ENCODE measurements around the gene DES.

Gene DES

GRCh38 chr2:219410390-219410789 lies 7.8 kb upstream of the DES start:
- no peak for DNase-seq (ENCODE audit: extremely low read depth, low read depth)
- H3K4me3 ChIP-seq (replicated peaks; ENCODE audit: low read depth, low read length): no peak overlapping the region
- TF ChIP-seq CTCF (IDR thresholded peaks at IDR 0.05; ENCODE audit: low read depth, low read length, missing control alignments): no peak

GRCh38 chr2:219414857-219415256 lies 3.3 kb upstream of the DES start:
- DNase-seq (ENCODE audit: extremely low read depth, low read depth): no peak
- TF ChIP-seq CTCF (IDR thresholded peaks at IDR 0.05; ENCODE audit: low read depth, low read length, missing control alignments): no peak
- H3K4me3 ChIP-seq (replicated peaks; ENCODE audit: low read depth, low read length): no peak overlapping the region

DNA sequence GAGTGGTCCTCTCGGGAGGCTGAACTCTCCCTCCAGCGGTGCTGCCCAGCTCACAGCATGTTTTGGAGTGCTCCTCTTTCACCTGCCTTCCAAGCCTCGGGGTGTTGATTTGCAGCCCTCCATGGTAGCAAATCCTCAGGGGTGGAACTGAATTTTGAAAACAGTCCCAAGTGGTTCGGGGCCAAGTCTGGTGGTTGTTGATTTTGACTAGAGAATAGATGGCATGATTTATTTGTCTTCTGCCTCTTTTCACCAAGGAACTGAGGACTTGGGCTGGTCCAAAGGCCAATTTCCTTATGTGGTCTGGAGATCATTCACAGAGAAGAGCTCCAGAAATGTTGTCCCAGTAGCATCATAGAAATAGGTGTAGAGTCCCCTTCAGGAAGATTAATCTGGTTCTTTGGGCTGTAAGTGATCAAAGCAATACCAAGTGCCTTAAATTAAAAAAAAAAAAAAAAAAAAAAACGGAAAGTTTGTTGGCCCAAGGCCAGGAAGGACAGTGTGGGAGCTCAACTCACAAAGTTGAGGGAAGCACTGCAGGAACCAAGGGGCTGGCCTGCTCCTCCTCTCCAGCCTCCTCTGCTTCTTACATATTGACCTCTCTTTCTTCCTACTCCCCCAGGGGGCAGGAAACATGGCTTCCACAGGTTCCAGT lies 2.5 kb upstream of the DES start:
- DNase-seq (ENCODE audit: extremely low read depth, low read depth): no peak
- H3K4me3 ChIP-seq (replicated peaks; ENCODE audit: low read depth, low read length): no peak overlapping the region
- no peak for TF ChIP-seq CTCF (IDR thresholded peaks at IDR 0.05; ENCODE audit: low read depth, low read length, missing control alignments)

DNA sequence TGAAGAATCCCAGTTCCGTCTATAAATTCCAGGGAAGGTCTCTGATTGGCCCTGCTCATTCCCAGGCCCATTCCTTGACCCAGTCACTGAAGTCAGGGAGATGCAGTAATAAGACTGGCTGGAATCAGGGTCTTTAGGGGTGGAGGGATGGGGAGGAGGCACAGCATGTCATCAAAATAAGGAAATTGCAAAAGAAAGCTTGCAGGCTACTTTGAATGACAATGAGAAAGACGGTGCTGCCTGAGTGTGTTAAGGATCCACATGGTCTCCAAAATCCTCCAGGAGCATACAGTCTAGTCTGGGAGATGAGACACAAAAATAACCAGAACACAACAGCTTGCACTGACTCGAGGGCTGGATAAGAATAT lies 2.0 kb upstream of the DES start:
- DNase-seq (ENCODE audit: extremely low read depth, low read depth): no peak
- no peak for TF ChIP-seq CTCF (IDR thresholded peaks at IDR 0.05; ENCODE audit: low read depth, low read length, missing control alignments)
- no peak overlapping the region for H3K4me3 ChIP-seq (replicated peaks; ENCODE audit: low read depth, low read length)

DNA sequence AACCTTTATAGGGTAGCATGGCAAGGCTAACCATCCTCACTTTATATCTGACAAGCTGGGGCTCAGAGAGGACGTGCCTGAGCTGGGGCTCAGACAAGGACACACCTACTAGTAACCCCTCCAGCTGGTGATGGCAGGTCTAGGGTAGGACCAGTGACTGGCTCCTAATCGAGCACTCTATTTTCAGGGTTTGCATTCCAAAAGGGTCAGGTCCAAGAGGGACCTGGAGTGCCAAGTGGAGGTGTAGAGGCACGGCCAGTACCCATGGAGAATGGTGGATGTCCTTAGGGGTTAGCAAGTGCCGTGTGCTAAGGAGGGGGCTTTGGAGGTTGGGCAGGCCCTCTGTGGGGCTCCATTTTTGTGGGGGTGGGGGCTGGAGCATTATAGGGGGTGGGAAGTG lies 1.2 kb upstream of the DES start:
- H3K4me3 ChIP-seq (replicated peaks; ENCODE audit: low read depth, low read length): no peak overlapping the region
- no peak for TF ChIP-seq CTCF (IDR thresholded peaks at IDR 0.05; ENCODE audit: low read depth, low read length, missing control alignments)
- DNase-seq (ENCODE audit: extremely low read depth, low read depth): no peak

- H3K4me3 ChIP-seq (replicated peaks; ENCODE audit: low read depth, low read length): no peak overlapping the region
- no peak for TF ChIP-seq CTCF (IDR thresholded peaks at IDR 0.05; ENCODE audit: low read depth, low read length, missing control alignments)
These were observed 803 bp upstream of the DES start for GRCh38 chr2:219417374-219417773.

GRCh38 chr2:219419012-219419324 lies 791 bp downstream of the DES start:
- DNase-seq (ENCODE audit: extremely low read depth, low read depth): no peak
- TF ChIP-seq CTCF (IDR thresholded peaks at IDR 0.05; ENCODE audit: low read depth, low read length, missing control alignments): no peak
- H3K4me3 ChIP-seq (replicated peaks; ENCODE audit: low read depth, low read length): no peak overlapping the region

More at GRCh38 chr2:219417374-219417773, 803 bp upstream of the DES start:
- no peak for DNase-seq (ENCODE audit: extremely low read depth, low read depth)

All from HFF-Myc (cell line).